ENCODE measurements around the gene GNAL.
"Not testable (repeated sequence)": the region's sequence is repeated elsewhere in the genome, so short reads cannot be mapped to it uniquely, and the experiment has no call there.

GRCh38 chr18:11919522-11919921 is 230.5 kb downstream of the GNAL start:
- TF ChIP-seq CTCF (IDR thresholded peaks at IDR 0.05; ENCODE audit: insufficient read depth, low read length, poor library complexity, severe bottlenecking); EZH2phosphoT487 (conservative IDR thresholded peaks at IDR 0.05; ENCODE audit: low read length): not testable (repeated sequence)
